Suprapubic skin (tissue), 4 donors: ENCODE measurements around the gene ARMH3.

Experiments used
- EP300 ChIP-seq: sonication (generic); formaldehyde crosslinking; IDR thresholded peaks from one replicate; pipeline ENCODE4 v1.6.1; 2017; ENCODE audit warnings: antibody characterized with exemption
- POLR2A ChIP-seq, 2 donors: fragments of 450-650 bp; IDR thresholded peaks; one replicate each; pipeline ENCODE4 v1.6.1; 2017; ENCODE audit warnings: antibody characterized with exemption in 2 of 2, mild to moderate bottlenecking in 2 of 2, moderate library complexity in 2 of 2
- POLR2AphosphoS5 ChIP-seq, 3 donors: sonication (generic); formaldehyde crosslinking; IDR thresholded peaks; one replicate each; pipeline ENCODE4 v1.6.1; 2017; ENCODE audit warnings: antibody characterized with exemption in 3 of 3
- TF ChIP-seq, protein P1 (sequence below), 2 donors: fragments of 200-600 bp in 1 of 2; fragments of 450-650 bp in 1 of 2; sonication (generic) in 1 of 2; IDR thresholded peaks; one replicate each; pipeline ENCODE4 v1.5.1; 2016 to 2019; ENCODE audit warnings: antibody characterized with exemption in 2 of 2, mild to moderate bottlenecking in 1 of 2, moderate library complexity in 1 of 2

DNA sequence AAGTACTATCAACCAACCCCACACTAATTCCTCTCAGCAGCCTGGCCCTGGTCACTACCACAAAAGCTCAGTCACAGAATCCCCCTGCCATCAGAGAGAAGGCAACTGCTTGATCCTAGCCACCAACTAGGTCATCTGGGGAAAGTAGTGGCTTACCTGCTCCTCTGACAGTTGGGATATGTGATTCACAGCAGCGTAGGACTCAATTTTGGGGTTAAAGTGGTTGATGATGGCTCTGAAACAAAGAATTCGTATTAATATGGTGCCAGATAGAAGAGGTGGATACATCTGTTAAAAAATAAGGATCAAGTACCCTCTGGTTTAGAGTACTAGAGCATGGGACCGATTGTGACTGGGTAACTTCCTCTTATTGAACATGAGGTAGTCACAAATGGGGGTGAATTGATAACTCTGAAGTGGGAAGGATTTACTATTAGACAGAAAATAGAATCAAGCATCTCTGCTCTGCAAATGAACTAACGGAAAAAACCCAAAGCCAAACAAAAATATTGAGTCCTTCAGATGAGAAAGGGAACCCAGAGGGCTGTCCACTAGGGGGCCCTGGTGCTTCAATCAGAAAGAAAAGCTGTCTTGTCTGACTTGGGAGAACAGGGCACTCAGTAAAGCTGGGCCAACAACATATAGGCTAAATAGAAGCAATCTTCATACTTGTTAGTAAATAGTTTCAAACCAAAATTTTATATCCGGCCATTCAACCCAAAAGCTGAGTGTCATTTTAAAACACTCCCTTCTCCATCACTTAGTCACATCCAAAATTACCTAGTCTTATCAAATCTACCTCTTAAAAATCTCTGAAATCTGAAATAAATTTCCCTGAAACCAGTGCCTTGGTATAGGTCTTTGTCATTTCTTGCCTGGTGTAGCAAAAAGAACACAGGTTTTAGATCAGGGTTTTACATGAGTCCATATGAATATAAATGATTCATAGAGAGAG lies 166.4 kb downstream of the ARMH3 start:
- TF ChIP-seq, protein P1, sequence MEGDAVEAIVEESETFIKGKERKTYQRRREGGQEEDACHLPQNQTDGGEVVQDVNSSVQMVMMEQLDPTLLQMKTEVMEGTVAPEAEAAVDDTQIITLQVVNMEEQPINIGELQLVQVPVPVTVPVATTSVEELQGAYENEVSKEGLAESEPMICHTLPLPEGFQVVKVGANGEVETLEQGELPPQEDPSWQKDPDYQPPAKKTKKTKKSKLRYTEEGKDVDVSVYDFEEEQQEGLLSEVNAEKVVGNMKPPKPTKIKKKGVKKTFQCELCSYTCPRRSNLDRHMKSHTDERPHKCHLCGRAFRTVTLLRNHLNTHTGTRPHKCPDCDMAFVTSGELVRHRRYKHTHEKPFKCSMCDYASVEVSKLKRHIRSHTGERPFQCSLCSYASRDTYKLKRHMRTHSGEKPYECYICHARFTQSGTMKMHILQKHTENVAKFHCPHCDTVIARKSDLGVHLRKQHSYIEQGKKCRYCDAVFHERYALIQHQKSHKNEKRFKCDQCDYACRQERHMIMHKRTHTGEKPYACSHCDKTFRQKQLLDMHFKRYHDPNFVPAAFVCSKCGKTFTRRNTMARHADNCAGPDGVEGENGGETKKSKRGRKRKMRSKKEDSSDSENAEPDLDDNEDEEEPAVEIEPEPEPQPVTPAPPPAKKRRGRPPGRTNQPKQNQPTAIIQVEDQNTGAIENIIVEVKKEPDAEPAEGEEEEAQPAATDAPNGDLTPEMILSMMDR (IDR thresholded peaks at IDR 0.05): peak; percentile 17 to 65
- no peak for TF ChIP-seq EP300
- no peak for TF ChIP-seq POLR2A (IDR thresholded peaks at IDR 0.05)
- no peak for TF ChIP-seq POLR2AphosphoS5 (IDR thresholded peaks at IDR 0.05)
